Gastrocnemius medialis (tissue), 4 donors: Measurements from ENCODE around the gene LEF1.

Source experiments
- CTCF ChIP-seq, 5 experiments: fragments of 450-650 bp in 3 of 5; fragments of 200-600 bp in 2 of 5; sonication (generic) in 2 of 5; IDR thresholded peaks in 4 of 5; conservative IDR thresholded peaks in 1 of 5; 1 replicate in 4 of 5; 2 replicates in 1 of 5; pipeline ENCODE4 v1.5.1; 2016 to 2019; ENCODE audit warnings: antibody characterized with exemption in 5 of 5, mild to moderate bottlenecking in 3 of 5, moderate library complexity in 3 of 5
- POLR2A ChIP-seq, 2 donors: fragments of 450-650 bp; IDR thresholded peaks; one replicate each; pipeline ENCODE4 v1.6.1; 2017; ENCODE audit warnings: antibody characterized with exemption in 2 of 2, mild to moderate bottlenecking in 2 of 2, moderate library complexity in 2 of 2

- TF ChIP-seq CTCF (IDR thresholded peaks at IDR 0.05 in 4 of 5, conservative IDR thresholded peaks at IDR 0.05 in 1 of 5): no peak
- no peak for TF ChIP-seq POLR2A (IDR thresholded peaks at IDR 0.05)
Observed at GRCh38 chr4:108054025-108054638, 114.6 kb downstream of the LEF1 start.
